Liver (tissue), 9 donors: ENCODE results near the gene PDE1C. TPM values are rescaled to one million over a fixed set of nuclear protein-coding genes. Genes with fewer than 3 reads are reported as not detected.

Experiments used
- DNase-seq: peaks from one replicate; pipeline ENCODE4 v3.0.0-alpha.2; 2017; ENCODE audit warnings: low spot score
- H3K27ac ChIP-seq, 2 donors: one replicate each; pipeline ENCODE4 v1.7.0; 2013; ENCODE audit warnings: inconsistent platforms in 2 of 2, low read length in 2 of 2, control low read depth in 1 of 2, low read depth in 1 of 2, mild to moderate bottlenecking in 1 of 2
- H3K27me3 ChIP-seq, 4 donors: one replicate each; pipeline versions ENCODE4 v1.6.1 to v1.7.0; 2013; ENCODE audit warnings: low read length in 3 of 4, inconsistent platforms in 1 of 4, mild to moderate bottlenecking in 1 of 4, moderate library complexity in 1 of 4; ENCODE audit not compliant: control insufficient read depth in 4 of 4, insufficient read depth in 4 of 4
- H3K36me3 ChIP-seq, 4 donors: one replicate each; pipeline versions ENCODE4 v1.6.1 to v1.7.0; 2013; ENCODE audit warnings: low read length in 3 of 4, mild to moderate bottlenecking in 3 of 4, low read depth in 1 of 4, moderate library complexity in 1 of 4; ENCODE audit not compliant: control insufficient read depth in 4 of 4, insufficient read depth in 3 of 4
- H3K4me1 ChIP-seq, 4 donors: one replicate each; pipeline versions ENCODE4 v1.6.1 to v1.7.0; 2013; ENCODE audit warnings: low read length in 3 of 4, mild to moderate bottlenecking in 3 of 4, moderate library complexity in 1 of 4; ENCODE audit not compliant: control insufficient read depth in 4 of 4, insufficient read depth in 4 of 4
- H3K4me3 ChIP-seq, 3 donors: one replicate each; pipeline versions ENCODE4 v1.6.1 to v1.7.0; 2013; ENCODE audit warnings: low read length in 3 of 3, control low read depth in 1 of 3, low read depth in 1 of 3, mild to moderate bottlenecking in 1 of 3
- H3K9ac ChIP-seq, 2 donors: one replicate each; pipeline ENCODE4 v1.7.0; 2013; ENCODE audit warnings: low read length in 2 of 2, mild to moderate bottlenecking in 2 of 2, moderate library complexity in 2 of 2, control low read depth in 1 of 2, low read depth in 1 of 2
- H3K9me3 ChIP-seq, 4 donors: one replicate each; pipeline versions ENCODE4 v1.6.1 to v1.7.0; 2013; ENCODE audit warnings: low read length in 3 of 4; ENCODE audit not compliant: control insufficient read depth in 4 of 4
- EGR1 ChIP-seq, 2 donors: IDR thresholded peaks; 2 replicates each; pipeline ENCODE4 v1.6.1; 2016 to 2018; ENCODE audit warnings: antibody characterized with exemption in 2 of 2, low read depth in 2 of 2
- GABPA ChIP-seq, 2 donors: IDR thresholded peaks in 1 of 2; conservative IDR thresholded peaks in 1 of 2; 2 replicates each; pipeline ENCODE4 v1.6.1; 2016; ENCODE audit warnings: antibody characterized with exemption in 2 of 2, mild to moderate bottlenecking in 1 of 2, moderate library complexity in 1 of 2
- JUND ChIP-seq, 2 donors: IDR thresholded peaks; 2 replicates each; pipeline ENCODE4 v1.6.1; 2016; ENCODE audit warnings: antibody characterized with exemption in 2 of 2
- NR2F2 ChIP-seq: IDR thresholded peaks from 2 replicates; pipeline ENCODE4 v1.6.1; 2016; ENCODE audit warnings: antibody characterized with exemption
- RAD21 ChIP-seq, 2 donors: IDR thresholded peaks; 2 replicates each; pipeline ENCODE4 v1.6.1; 2016; ENCODE audit warnings: antibody characterized with exemption in 2 of 2, mild to moderate bottlenecking in 2 of 2
- RXRA ChIP-seq, 2 donors: IDR thresholded peaks; 2 replicates each; pipeline ENCODE4 v1.6.1; 2017 to 2018; ENCODE audit warnings: antibody characterized with exemption in 2 of 2, mild to moderate bottlenecking in 1 of 2
- YY1 ChIP-seq: IDR thresholded peaks from 2 replicates; pipeline ENCODE4 v1.6.1; 2016; ENCODE audit warnings: antibody characterized with exemption, mild to moderate bottlenecking
- ZBTB33 ChIP-seq: IDR thresholded peaks from 2 replicates; pipeline ENCODE4 v1.6.1; 2016; ENCODE audit warnings: antibody characterized with exemption
- WGBS: extraction: QIAGEN DNeasy Blood & Tissue Kit; methylation state at CpG from one replicate; pipeline ENCODE4 v1.1.7; 2013; 5-methylcytosine and 5-hydroxymethylcytosine counted together
- polyA plus RNA-seq, 2 donors: library from polyadenylated mRNA; stranded (reverse) in 1 of 2; unstranded in 1 of 2; fragments of 200-250 nt in 1 of 2; fragments of >200 nt in 1 of 2; fragmentation: Nextera tagmentation in 1 of 2; extraction: Ambion mirVana in 1 of 2; gene quantifications; one replicate each; pipeline versions ENCODE4 v1.2.1 to v1.2.3, GENCODE V29; 2013 to 2015
- total RNA-seq, 2 donors: library from RNA; depleted of rRNA; stranded (reverse); fragments of >200 nt; gene quantifications; one replicate each; pipeline ENCODE4 v1.2.3, GENCODE V29; 2014
- TF ChIP-seq, protein P1 (sequence below): IDR thresholded peaks from 2 replicates; pipeline ENCODE4 v1.6.1; 2016; ENCODE audit warnings: antibody characterized with exemption
- TF ChIP-seq, protein P2 (sequence below): IDR thresholded peaks from 2 replicates; pipeline ENCODE4 v1.6.1; 2016; ENCODE audit warnings: antibody characterized with exemption
- donor health status: healthy.
- donor health status: healthy.
- donor health status: healthy.
- donor health status: healthy.
- donor health status: healthy.

PDE1C gene
- total and polyA plus RNA-seq, 4 donors, result 0.05 to 0.92 (median 0.47) TPM; not detected in 1

DNA sequence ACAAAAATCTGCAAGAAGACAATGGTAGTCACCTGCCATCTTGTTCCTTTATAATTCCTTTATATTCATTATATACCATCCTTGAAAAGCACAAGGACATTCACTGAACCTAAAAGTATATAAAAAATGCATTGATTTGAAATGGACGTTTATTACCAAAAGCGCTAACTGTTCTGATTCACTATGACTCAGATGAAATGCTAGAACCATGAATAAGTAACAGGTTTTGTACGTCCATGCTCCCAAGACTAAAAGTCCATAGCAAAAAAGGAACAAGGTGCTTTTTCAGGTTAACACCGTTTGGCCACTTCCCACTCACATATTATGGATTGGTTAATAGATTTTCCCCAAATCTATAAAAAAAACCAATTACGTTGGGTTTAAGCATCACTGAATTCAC, 273.8 kb downstream of the PDE1C start:
- Histone ChIP-seq H3K4me3 (no peak overlapping the region), H3K9ac (no peak overlapping the region), H3K9me3 (no peaks in the 10 kb centered on the region), H3K36me3 (no peaks in the 10 kb centered on the region), H3K4me1 (no peaks in the 10 kb centered on the region), H3K27me3 (peaks cover 0 to 3% (median 0%) of the 10 kb centered on the region in 4 donors), H3K27ac (no peak overlapping the region)
- no peak for DNase-seq
- WGBS, result 74% methylated on average over 5 of the region's 5 CpGs
- TF ChIP-seq GABPA (IDR thresholded peaks at IDR 0.05 in 1 of 2, conservative IDR thresholded peaks at IDR 0.05 in 1 of 2), result no peak

- no peak for DNase-seq
- no peak overlapping the region for H3K27ac ChIP-seq
- no peak overlapping the region for H3K4me3 ChIP-seq
- WGBS, result 84% methylated on average over 2 of the region's 2 CpGs
- peaks cover 0 to 3% (median 0%) of the 10 kb centered on the region in 4 donors for H3K27me3 ChIP-seq
- no peaks in the 10 kb centered on the region for H3K9me3 ChIP-seq
- no peak overlapping the region for H3K9ac ChIP-seq
- no peaks in the 10 kb centered on the region for H3K4me1 ChIP-seq
- TF ChIP-seq RAD21 (IDR thresholded peaks at IDR 0.05) (no peak), JUND (IDR thresholded peaks at IDR 0.05) (no peak), EGR1 (IDR thresholded peaks at IDR 0.05; ENCODE audit: low read depth in 2 of 2) (no peak), ZBTB33 (no peak), RXRA (IDR thresholded peaks at IDR 0.05) (no peak)
- TF ChIP-seq, protein P1, sequence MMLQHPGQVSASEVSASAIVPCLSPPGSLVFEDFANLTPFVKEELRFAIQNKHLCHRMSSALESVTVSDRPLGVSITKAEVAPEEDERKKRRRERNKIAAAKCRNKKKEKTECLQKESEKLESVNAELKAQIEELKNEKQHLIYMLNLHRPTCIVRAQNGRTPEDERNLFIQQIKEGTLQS, result no peak
- H3K36me3 ChIP-seq, result no peaks in the 10 kb centered on the region
These were observed 275.3 kb downstream of the PDE1C start for GRCh38 chr7:31794851-31795344.

DNA sequence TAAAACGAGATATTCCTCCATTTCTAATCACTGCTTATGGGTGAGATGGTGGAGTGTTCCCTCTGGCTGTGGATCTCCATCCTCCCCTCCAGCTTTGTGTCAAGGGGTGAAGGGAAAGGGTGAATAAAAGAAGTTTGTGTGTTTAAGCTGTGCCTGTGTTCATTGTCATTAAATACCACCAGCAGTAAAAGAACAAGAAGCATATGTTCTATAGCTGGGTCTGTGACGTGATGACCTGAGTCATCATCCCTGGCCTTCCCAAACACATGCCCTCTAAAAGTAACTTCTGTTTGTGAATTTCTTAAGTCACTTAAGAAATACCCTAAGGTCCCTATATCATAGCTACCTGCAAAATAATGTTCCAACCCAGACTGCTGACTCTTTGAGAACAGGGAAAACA, 278.3 kb downstream of the PDE1C start:
- 61% methylated on average over 2 of the region's 2 CpGs for WGBS
- no peak for TF ChIP-seq RXRA (IDR thresholded peaks at IDR 0.05)
- TF ChIP-seq YY1, result no peak
- no peak for TF ChIP-seq NR2F2
- no peak for TF ChIP-seq EGR1 (IDR thresholded peaks at IDR 0.05; ENCODE audit: low read depth in 2 of 2)
- TF ChIP-seq, protein P2, sequence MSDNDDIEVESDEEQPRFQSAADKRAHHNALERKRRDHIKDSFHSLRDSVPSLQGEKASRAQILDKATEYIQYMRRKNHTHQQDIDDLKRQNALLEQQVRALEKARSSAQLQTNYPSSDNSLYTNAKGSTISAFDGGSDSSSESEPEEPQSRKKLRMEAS, result no peak
- Histone ChIP-seq H3K9ac (no peak overlapping the region), H3K27ac (no peak overlapping the region), H3K9me3 (no peaks in the 10 kb centered on the region), H3K36me3 (no peaks in the 10 kb centered on the region), H3K4me1 (no peaks in the 10 kb centered on the region), H3K27me3 (peaks cover 0 to 3% (median 0%) of the 10 kb centered on the region in 4 donors), H3K4me3 (no peak overlapping the region)
- no peak for DNase-seq
